Measurements from ENCODE around the gene DESI1.

DESI1 gene

DNA sequence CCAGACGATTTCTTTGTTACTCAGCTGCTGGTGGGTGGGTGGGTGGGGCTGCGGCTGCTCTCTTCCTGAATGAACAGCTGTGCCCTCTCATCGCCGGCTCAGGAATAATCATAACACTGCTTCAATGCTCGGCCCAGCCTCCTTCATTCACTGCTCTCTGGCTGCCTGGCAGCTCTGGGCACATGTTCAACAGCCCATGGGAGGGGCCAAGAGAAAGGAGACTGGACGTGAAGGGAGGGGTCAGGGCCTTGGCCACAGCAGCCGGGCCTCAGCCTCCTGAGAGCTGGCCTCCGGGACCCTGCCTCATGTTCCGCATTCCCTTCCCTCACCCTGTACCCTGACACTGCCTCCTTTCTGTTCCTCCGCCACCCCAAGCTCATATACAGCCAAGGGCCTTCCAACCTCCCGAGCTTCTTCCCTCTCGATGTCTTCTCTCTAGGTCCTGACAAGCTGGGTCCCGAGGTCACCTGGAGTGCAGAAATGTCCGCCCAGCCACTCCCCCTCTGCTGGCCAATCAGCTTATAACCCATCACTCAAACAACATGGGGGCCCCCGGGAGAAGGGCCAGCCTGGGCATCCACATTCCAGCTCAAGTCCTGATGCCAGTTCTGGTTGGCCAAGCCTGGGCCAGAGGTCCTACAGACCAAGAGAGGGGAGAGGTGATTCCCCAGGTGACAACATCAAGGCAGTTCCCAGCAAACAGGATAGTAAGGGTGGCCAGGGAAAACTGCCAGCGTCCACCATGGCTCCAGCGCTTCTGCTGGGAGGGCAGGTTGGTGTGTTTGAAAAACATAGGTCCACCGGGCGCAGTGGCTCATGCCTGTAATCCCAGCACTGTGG is 63.2 kb downstream of the DESI1 start:
- no peak for DNase-seq (ENCODE audit: low read depth)

DNA sequence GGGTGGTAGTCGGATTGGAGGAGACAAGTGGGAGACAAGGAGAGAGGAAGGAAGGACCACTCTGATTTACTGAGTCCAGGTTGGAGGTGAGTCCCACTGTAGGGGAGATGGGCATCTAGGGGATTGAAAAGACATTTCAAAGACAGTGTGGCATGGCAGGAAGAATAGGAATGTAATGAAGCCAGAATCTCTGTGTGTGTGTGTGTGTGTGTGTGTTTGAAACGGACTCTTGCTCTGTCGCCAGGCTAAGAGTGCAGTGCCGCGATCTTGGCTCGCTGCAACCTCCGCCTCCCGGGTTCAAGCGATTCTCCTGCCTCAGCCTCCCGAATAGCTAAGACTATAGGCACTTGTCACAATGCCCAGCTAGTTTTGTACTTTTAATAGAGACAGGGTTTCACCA is 64.3 kb downstream of the DESI1 start:
- DNase-seq (ENCODE audit: low read depth) = no peak

DNA sequence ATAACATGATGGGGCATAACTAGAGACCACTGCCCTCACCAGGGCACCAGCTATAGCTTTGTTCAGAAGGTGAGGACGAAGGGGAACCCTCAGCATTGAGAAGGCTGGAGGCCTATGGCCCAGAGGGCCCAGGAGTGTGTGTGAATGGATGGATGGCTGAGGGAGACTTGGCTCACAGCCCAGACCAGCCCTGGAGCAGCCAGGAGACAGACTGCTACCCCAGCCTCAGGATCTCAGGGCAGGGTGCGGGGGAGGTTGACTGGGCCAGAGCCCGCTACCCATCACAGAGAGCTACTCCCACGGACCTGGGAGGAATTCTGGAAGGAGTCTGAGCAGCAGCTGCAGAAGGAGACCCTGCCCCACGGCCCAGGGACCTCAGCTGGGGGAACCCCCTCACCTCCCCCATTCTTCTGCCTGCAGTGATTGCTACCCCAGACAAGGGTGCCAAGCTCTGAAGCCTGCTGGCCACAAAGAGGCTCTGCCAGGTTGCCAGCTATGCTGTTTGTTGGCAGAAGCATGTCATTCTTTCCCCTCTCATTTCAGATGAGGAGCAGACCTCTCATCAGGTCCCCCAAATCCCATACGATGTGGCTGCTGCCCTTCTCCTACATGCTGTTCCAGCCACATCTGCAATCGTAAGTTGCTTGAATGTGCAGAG is 65.4 kb downstream of the DESI1 start:
- no peak for DNase-seq (ENCODE audit: low read depth)

DNA sequence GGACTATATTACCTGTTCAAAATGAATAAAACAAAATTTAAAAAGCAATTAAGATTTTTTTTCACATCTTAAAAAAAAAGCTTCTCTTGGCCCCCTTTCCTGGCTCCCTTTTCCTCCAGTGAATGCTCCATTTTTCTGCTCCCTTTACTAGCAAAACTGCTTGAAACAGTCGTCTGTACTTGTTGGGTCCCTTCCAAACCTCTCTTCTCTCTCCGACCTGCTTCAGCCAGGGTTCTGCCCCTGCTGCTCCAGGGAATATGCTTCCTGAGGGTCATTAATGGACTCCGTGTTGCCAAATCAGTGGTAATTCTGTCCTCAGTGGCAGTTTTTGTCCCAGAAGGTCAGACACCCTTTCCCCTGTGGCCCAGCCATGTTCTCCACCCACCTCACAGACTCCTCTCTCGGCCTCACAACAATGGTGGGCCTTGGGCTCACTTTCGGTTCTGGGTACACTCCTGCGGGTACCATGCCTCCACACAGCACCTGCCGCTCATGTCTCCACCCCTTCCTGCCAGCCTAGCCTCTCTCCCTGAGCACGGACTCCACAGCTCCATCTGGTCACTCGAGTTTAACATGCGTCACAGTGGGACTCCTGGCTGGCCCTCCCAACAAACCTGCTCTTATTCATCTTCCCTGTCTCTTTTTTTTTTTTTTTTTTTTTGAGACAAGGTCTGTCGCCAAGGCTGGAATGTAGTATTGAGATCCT is 68.8 kb downstream of the DESI1 start:
- no peak for DNase-seq (ENCODE audit: low read depth)

DNA sequence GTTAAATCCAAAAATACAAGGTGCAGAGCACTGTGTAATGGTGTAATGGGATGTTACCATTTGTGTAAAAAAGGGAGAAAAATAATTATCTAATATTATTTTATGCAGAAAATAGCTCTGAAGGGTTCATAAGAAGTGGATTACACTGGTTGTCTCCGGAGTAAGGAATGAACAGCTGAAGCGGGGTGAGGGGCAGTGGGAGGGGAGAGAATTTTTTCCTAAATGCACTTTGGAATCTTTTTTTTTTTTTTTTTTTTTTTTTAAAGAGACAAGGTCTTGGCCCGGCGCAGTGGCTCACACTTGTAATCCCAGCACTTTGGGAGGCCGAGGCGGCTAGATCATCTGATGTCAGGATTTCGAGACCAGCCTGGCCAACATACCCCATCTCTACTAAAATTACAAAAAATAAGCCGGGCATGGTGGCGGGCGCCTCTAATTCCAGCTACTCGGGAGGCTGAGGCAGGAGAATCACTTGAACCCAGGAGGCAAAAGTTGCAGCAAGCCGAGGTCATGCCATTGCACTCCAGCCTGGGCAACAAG is 69.8 kb downstream of the DESI1 start:
- no peak for DNase-seq (ENCODE audit: low read depth)

DNA sequence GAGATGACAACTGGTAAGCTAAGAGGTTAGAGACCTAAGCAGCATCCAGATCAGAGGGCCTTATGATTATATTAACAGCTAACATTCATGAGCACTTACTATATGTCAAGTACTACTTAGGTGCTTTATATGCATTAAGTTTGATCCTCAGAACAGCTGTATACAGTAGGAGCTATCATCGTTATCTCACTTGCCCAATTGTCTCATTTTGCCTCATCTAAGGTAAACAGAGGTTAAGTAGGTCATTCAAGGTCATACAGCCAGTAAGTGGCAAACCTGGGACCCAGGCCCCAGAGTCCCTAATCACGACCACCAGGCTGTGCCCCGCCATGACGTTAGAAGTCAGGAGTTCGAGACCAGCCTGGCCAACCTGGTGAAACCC is 72.0 kb downstream of the DESI1 start:
- no peak for DNase-seq (ENCODE audit: low read depth)
